ENCODE measurements around the gene ADGRB3.

GRCh38 chr6:69216127-69216526, 581.0 kb downstream of the ADGRB3 start:
- TF ChIP-seq, protein P1, sequence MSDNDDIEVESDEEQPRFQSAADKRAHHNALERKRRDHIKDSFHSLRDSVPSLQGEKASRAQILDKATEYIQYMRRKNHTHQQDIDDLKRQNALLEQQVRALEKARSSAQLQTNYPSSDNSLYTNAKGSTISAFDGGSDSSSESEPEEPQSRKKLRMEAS (IDR thresholded peaks at IDR 0.05): no peak
- TF ChIP-seq EP300 (IDR thresholded peaks at IDR 0.05; ENCODE audit: borderline replicate concordance): no peak
- no peak for TF ChIP-seq FOXM1 (IDR thresholded peaks at IDR 0.05; ENCODE audit: borderline replicate concordance, low read depth)
- TF ChIP-seq YY1 (IDR thresholded peaks at IDR 0.05; ENCODE audit: low read depth): no peak
- TF ChIP-seq, protein P2, sequence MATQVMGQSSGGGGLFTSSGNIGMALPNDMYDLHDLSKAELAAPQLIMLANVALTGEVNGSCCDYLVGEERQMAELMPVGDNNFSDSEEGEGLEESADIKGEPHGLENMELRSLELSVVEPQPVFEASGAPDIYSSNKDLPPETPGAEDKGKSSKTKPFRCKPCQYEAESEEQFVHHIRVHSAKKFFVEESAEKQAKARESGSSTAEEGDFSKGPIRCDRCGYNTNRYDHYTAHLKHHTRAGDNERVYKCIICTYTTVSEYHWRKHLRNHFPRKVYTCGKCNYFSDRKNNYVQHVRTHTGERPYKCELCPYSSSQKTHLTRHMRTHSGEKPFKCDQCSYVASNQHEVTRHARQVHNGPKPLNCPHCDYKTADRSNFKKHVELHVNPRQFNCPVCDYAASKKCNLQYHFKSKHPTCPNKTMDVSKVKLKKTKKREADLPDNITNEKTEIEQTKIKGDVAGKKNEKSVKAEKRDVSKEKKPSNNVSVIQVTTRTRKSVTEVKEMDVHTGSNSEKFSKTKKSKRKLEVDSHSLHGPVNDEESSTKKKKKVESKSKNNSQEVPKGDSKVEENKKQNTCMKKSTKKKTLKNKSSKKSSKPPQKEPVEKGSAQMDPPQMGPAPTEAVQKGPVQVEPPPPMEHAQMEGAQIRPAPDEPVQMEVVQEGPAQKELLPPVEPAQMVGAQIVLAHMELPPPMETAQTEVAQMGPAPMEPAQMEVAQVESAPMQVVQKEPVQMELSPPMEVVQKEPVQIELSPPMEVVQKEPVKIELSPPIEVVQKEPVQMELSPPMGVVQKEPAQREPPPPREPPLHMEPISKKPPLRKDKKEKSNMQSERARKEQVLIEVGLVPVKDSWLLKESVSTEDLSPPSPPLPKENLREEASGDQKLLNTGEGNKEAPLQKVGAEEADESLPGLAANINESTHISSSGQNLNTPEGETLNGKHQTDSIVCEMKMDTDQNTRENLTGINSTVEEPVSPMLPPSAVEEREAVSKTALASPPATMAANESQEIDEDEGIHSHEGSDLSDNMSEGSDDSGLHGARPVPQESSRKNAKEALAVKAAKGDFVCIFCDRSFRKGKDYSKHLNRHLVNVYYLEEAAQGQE (IDR thresholded peaks at IDR 0.05; ENCODE audit: low read depth): no peak
- no peak for TF ChIP-seq RAD21 (IDR thresholded peaks at IDR 0.05; ENCODE audit: low read depth)
- TF ChIP-seq NFIC (IDR thresholded peaks at IDR 0.05): no peak
- no peak for TF ChIP-seq TCF12 (IDR thresholded peaks at IDR 0.05; ENCODE audit: low read depth)
- no peak for TF ChIP-seq EGR1 (IDR thresholded peaks at IDR 0.05)
- no peak for TF ChIP-seq TAF1 (IDR thresholded peaks at IDR 0.05; ENCODE audit: low read depth)
- no peak for TF ChIP-seq CEBPB (IDR thresholded peaks at IDR 0.05)

Measured in Ishikawa (cell line).